ENCODE data around the gene THAP4.
"Not testable (repeated sequence)": the region's sequence is repeated elsewhere in the genome, so short reads cannot be mapped to it uniquely, and the experiment has no call there.

Gene THAP4

GRCh38 chr2:241609859-241610793 lies 26.8 kb downstream of the THAP4 start:
- peak; percentile 93 for DNase-seq

- DNase-seq = no peak
Observed at GRCh38 chr2:241608881-241609280, 28.1 kb downstream of the THAP4 start.

GRCh38 chr2:241607162-241607885 lies 29.6 kb downstream of the THAP4 start:
- no peak for DNase-seq

GRCh38 chr2:241606186-241606585 lies 30.8 kb downstream of the THAP4 start:
- DNase-seq = no peak

GRCh38 chr2:241603686-241604085 lies 33.3 kb downstream of the THAP4 start:
- DNase-seq = no peak

GRCh38 chr2:241602720-241603119 lies 34.2 kb downstream of the THAP4 start:
- DNase-seq = no peak

- DNase-seq = no peak
Observed at GRCh38 chr2:241601841-241602240, 35.1 kb downstream of the THAP4 start.

GRCh38 chr2:241599615-241600014 lies 37.3 kb downstream of the THAP4 start:
- no peak for DNase-seq

GRCh38 chr2:241598487-241598886 lies 38.5 kb downstream of the THAP4 start:
- no peak for DNase-seq

- DNase-seq = no peak
Observed at GRCh38 chr2:241598061-241598460, 38.9 kb downstream of the THAP4 start.

- DNase-seq = no peak
Observed at GRCh38 chr2:241597561-241597960, 39.4 kb downstream of the THAP4 start.

GRCh38 chr2:241595600-241596140 lies 41.3 kb downstream of the THAP4 start:
- no peak for DNase-seq

GRCh38 chr2:241593271-241593670 lies 43.7 kb downstream of the THAP4 start:
- no peak for DNase-seq

GRCh38 chr2:241592126-241592845 lies 44.7 kb downstream of the THAP4 start:
- no peak for DNase-seq

GRCh38 chr2:241590496-241591455 lies 46.2 kb downstream of the THAP4 start:
- not testable (repeated sequence) for DNase-seq

GRCh38 chr2:241589863-241590262 lies 47.1 kb downstream of the THAP4 start:
- not testable (repeated sequence) for DNase-seq

GRCh38 chr2:241586564-241587264 lies 50.2 kb downstream of the THAP4 start:
- DNase-seq = no peak

- no peak for DNase-seq
Observed at GRCh38 chr2:241584436-241584835, 52.5 kb downstream of the THAP4 start.

- no peak for DNase-seq
Observed at GRCh38 chr2:241582806-241583205, 54.2 kb downstream of the THAP4 start.

- no peak for DNase-seq
Observed at GRCh38 chr2:241582328-241582727, 54.6 kb downstream of the THAP4 start.

- DNase-seq = no peak
Observed at GRCh38 chr2:241579281-241579680, 57.7 kb downstream of the THAP4 start.

Data from activated CD8-positive, alpha-beta memory T cell treated with anti-CD3 and anti-CD28 coated beads, Interleukin-2, amount 50 U/mL, for 4 hours (primary cell).